HFFc6 (cell line): ENCODE measurements around the gene SRBD1. TPM values are rescaled to one million over a fixed set of nuclear protein-coding genes. Genes with fewer than 3 reads are reported as not detected.
"Not testable (repeated sequence)": the region's sequence is repeated elsewhere in the genome, so short reads cannot be mapped to it uniquely, and the experiment has no call there.

Source experiments
- DNase-seq: peaks from one replicate; pipeline ENCODE4 v3.0.0-alpha.2; 2018
- H3K27ac Mint-ChIP-seq: 2 replicates; pipeline ENCODE4 v1.8.0; 2020; ENCODE audit warnings: mild to moderate bottlenecking, mixed read lengths
- H3K27me3 Mint-ChIP-seq: 2 replicates; pipeline ENCODE4 v1.8.0; 2021; ENCODE audit warnings: mild to moderate bottlenecking, moderate library complexity, mixed read lengths; ENCODE audit not compliant: insufficient read depth
- H3K36me3 Mint-ChIP-seq: 2 replicates; pipeline ENCODE4 v1.8.0; 2021; ENCODE audit warnings: low read depth, mixed read lengths
- H3K4me1 Mint-ChIP-seq: 2 replicates; pipeline ENCODE4 v1.8.0; 2020; ENCODE audit warnings: low read depth, mixed read lengths
- H3K4me3 Mint-ChIP-seq: 2 replicates; pipeline ENCODE4 v1.8.0; 2020; ENCODE audit warnings: mild to moderate bottlenecking, moderate library complexity, mixed read lengths
- H3K9me3 Mint-ChIP-seq: 2 replicates; pipeline ENCODE4 v1.8.0; 2020; ENCODE audit warnings: mild to moderate bottlenecking, mixed read lengths
- CTCF ChIP-seq: fragments of 200-600 bp; sonication (generic); IDR thresholded peaks from 2 replicates; pipeline ENCODE4 v1.5.0; 2021; ENCODE audit warnings: antibody characterized with exemption, mild to moderate bottlenecking
- total RNA-seq, 6 experiments: library from RNA; stranded (reverse); fragmentation: NEBNext Ultra II Directional; extraction: Animal tissue kit (Norgen Biotek cat#: 25700); gene quantifications; 2 replicates in 1 of 6; 3 replicates in 5 of 6; pipeline ENCODE4 v1.2.3, GENCODE V29; 2021

The SRBD1 gene
- total RNA-seq, 6 experiments from 2014 or later: 9.5 to 13.6 (median 12.4) TPM

GRCh38 chr2:45432406-45432805 is 178.7 kb downstream of the SRBD1 start:
- no peak for TF ChIP-seq CTCF
- Mint-ChIP-seq H3K4me3 (no peak overlapping the region), H3K27ac (no peak overlapping the region), H3K27me3 (no peaks in the 10 kb centered on the region; the same call in 1 of the 2 replicates), H3K9me3 (peaks cover 13% of the 10 kb centered on the region), H3K4me1 (peaks cover 46% of the 10 kb centered on the region), H3K36me3 (peaks cover 31% of the 10 kb centered on the region)
- DNase-seq: peak; percentile 7

- H3K4me3 Mint-ChIP-seq, DNase-seq, H3K4me1 Mint-ChIP-seq, H3K27ac Mint-ChIP-seq, H3K27me3 Mint-ChIP-seq: not testable (repeated sequence)
- Mint-ChIP-seq H3K9me3 (peaks cover 11% of the 10 kb centered on the region), H3K36me3 (peaks cover 16% of the 10 kb centered on the region)
These were observed 185.0 kb downstream of the SRBD1 start for GRCh38 chr2:45426025-45426424.

- Mint-ChIP-seq H3K36me3 (peaks cover 7% of the 10 kb centered on the region; the same call in 1 of the 2 replicates), H3K4me1 (no peaks in the 10 kb centered on the region), H3K4me3 (no peak overlapping the region), H3K27ac (no peak overlapping the region), H3K9me3 (no peaks in the 10 kb centered on the region), H3K27me3 (no peaks in the 10 kb centered on the region)
- TF ChIP-seq CTCF: no peak
- DNase-seq: no peak
These were observed 188.1 kb downstream of the SRBD1 start for GRCh38 chr2:45422921-45423320.

GRCh38 chr2:45418532-45418931 is 192.5 kb downstream of the SRBD1 start:
- H3K27me3 Mint-ChIP-seq: no peaks in the 10 kb centered on the region
- TF ChIP-seq CTCF: no peak
- no peak overlapping the region for H3K27ac Mint-ChIP-seq
- no peaks in the 10 kb centered on the region for H3K9me3 Mint-ChIP-seq
- no peak for DNase-seq
- no peaks in the 10 kb centered on the region for H3K4me1 Mint-ChIP-seq
- peaks cover 7% of the 10 kb centered on the region; the same call in 1 of the 2 replicates for H3K36me3 Mint-ChIP-seq
- H3K4me3 Mint-ChIP-seq: no peak overlapping the region

GRCh38 chr2:45415534-45416123 is 195.4 kb downstream of the SRBD1 start:
- no peak overlapping the region for H3K4me3 Mint-ChIP-seq
- no peak for DNase-seq
- H3K27ac Mint-ChIP-seq: no peak overlapping the region
- no peak for TF ChIP-seq CTCF
- H3K36me3 Mint-ChIP-seq: peaks cover 13% of the 10 kb centered on the region
- no peaks in the 10 kb centered on the region for H3K27me3 Mint-ChIP-seq
- peaks cover 8% of the 10 kb centered on the region; the same call in 1 of the 2 replicates for H3K4me1 Mint-ChIP-seq
- H3K9me3 Mint-ChIP-seq: no peaks in the 10 kb centered on the region

- peaks cover 8% of the 10 kb centered on the region; the same call in 1 of the 2 replicates for H3K4me1 Mint-ChIP-seq
- H3K27me3 Mint-ChIP-seq: no peaks in the 10 kb centered on the region
- no peak for TF ChIP-seq CTCF
- no peak for DNase-seq
- H3K27ac Mint-ChIP-seq: peak overlapping the region; percentile 49; the same call in 1 of the 2 replicates
- H3K4me3 Mint-ChIP-seq: no peak overlapping the region
- H3K36me3 Mint-ChIP-seq: peaks cover 6% of the 10 kb centered on the region
- H3K9me3 Mint-ChIP-seq: no peaks in the 10 kb centered on the region
These were observed 198.2 kb downstream of the SRBD1 start for GRCh38 chr2:45412754-45413379.
